HEK293 (cell line): ENCODE data around the gene OR5B3.

Experiments used
- CTCF ChIA-PET: fragments of 350-600 bp; formaldehyde crosslinking; extraction: SDS; loops from one replicate; lab custom pipeline; 2021; ENCODE audit warnings: antibody characterized with exemption; lab: Yijun Ruan, JAX
- POLR2A ChIA-PET: fragments of 300-600 bp; formaldehyde crosslinking; extraction: SDS; loops from one replicate; lab custom pipeline; 2020; ENCODE audit warnings: antibody characterized with exemption, inconsistent platforms; lab: Yijun Ruan, JAX
- H3K27ac ChIP-seq: fragments of 200-500 bp; sonication (Bioruptor generic); 2 replicates; pipeline ENCODE4 v1.5.1; 2014; ENCODE audit warnings: low read depth, low read length, control low read depth, inconsistent platforms; ENCODE audit errors: extremely low read depth
- H3K36me3 ChIP-seq, 2 experiments: fragments of 200-500 bp in 1 of 2; sonication (Bioruptor generic) in 1 of 2; 1 replicate in 1 of 2; 2 replicates in 1 of 2; pipeline ENCODE4 v1.5.1; 2014 to 2017; ENCODE audit warnings: inconsistent platforms in 2 of 2, low read length in 2 of 2; ENCODE audit not compliant: control insufficient read depth in 2 of 2, insufficient read depth in 1 of 2
- H3K4me1 ChIP-seq: fragments of 200-500 bp; sonication (Bioruptor generic); 2 replicates; pipeline ENCODE4 v1.5.1; 2014; ENCODE audit warnings: mild to moderate bottlenecking, low read length, inconsistent platforms; ENCODE audit not compliant: control insufficient read depth, insufficient read depth
- H3K4me3 ChIP-seq: 2 replicates; pipeline ENCODE4 v1.5.1; 2011; ENCODE audit warnings: low read depth, mild to moderate bottlenecking, control low read depth, low read length, moderate library complexity
- H3K9me3 ChIP-seq: fragments of 200-500 bp; sonication (Bioruptor generic); 2 replicates; pipeline ENCODE4 v1.5.1; 2014; ENCODE audit warnings: low read depth, low read length, inconsistent platforms; ENCODE audit not compliant: control insufficient read depth, insufficient read depth
- BCL6B ChIP-seq: fragments of 450-650 bp; formaldehyde crosslinking; IDR thresholded peaks from 2 replicates; pipeline ENCODE4 v1.5.1; 2017; ENCODE audit warnings: missing biosample characterization, missing genetic modification characterization
- EGR2 ChIP-seq: fragments of 450-650 bp; formaldehyde crosslinking; IDR thresholded peaks from 2 replicates; pipeline ENCODE4 v1.5.1; 2016; ENCODE audit warnings: low read depth, missing biosample characterization, missing genetic modification characterization
- KLF10 ChIP-seq: fragments of 450-650 bp; IDR thresholded peaks from 2 replicates; pipeline ENCODE4 v1.5.1; 2018; ENCODE audit warnings: missing biosample characterization, mild to moderate bottlenecking, missing genetic modification characterization
- KLF17 ChIP-seq: fragments of 450-650 bp; formaldehyde crosslinking; IDR thresholded peaks from 2 replicates; pipeline ENCODE4 v1.5.1; 2016; ENCODE audit warnings: missing biosample characterization, missing genetic modification characterization
- KLF9 ChIP-seq: fragments of 450-650 bp; formaldehyde crosslinking; IDR thresholded peaks from 2 replicates; pipeline ENCODE4 v1.5.1; 2016; ENCODE audit warnings: missing biosample characterization, missing genetic modification characterization, low read depth
- ZBTB11 ChIP-seq: fragments of 450-650 bp; formaldehyde crosslinking; conservative IDR thresholded peaks from 2 replicates; pipeline ENCODE4 v1.5.1; 2016; ENCODE audit warnings: low read depth, missing biosample characterization, missing genetic modification characterization
- ZBTB44 ChIP-seq: fragments of 450-650 bp; IDR thresholded peaks from 2 replicates; pipeline ENCODE4 v1.5.1; 2018; ENCODE audit warnings: missing biosample characterization, mild to moderate bottlenecking, missing genetic modification characterization
- ZBTB7A ChIP-seq: fragments of 450-650 bp; formaldehyde crosslinking; IDR thresholded peaks from 2 replicates; pipeline ENCODE4 v1.5.1; 2016; ENCODE audit warnings: low read depth, missing biosample characterization, missing genetic modification characterization
- ZFP69B ChIP-seq: fragments of 450-650 bp; formaldehyde crosslinking; IDR thresholded peaks from 2 replicates; pipeline ENCODE4 v1.5.1; 2016; ENCODE audit warnings: missing biosample characterization, missing genetic modification characterization
- ZNF10 ChIP-seq: fragments of 450-650 bp; formaldehyde crosslinking; IDR thresholded peaks from 2 replicates; pipeline ENCODE4 v1.5.1; 2017; ENCODE audit warnings: missing biosample characterization, missing genetic modification characterization
- ZNF112 ChIP-seq: fragments of 450-650 bp; formaldehyde crosslinking; IDR thresholded peaks from 2 replicates; pipeline ENCODE4 v1.5.0; 2017; ENCODE audit warnings: missing biosample characterization, missing genetic modification characterization
- ZNF174 ChIP-seq: fragments of 450-650 bp; formaldehyde crosslinking; IDR thresholded peaks from 2 replicates; pipeline ENCODE4 v1.5.0; 2017; ENCODE audit warnings: missing biosample characterization, mild to moderate bottlenecking, missing genetic modification characterization
- ZNF2 ChIP-seq: fragments of 450-650 bp; formaldehyde crosslinking; IDR thresholded peaks from 2 replicates; pipeline ENCODE4 v1.5.1; 2016; ENCODE audit warnings: missing biosample characterization, missing genetic modification characterization
- ZNF211 ChIP-seq: fragments of 450-650 bp; formaldehyde crosslinking; IDR thresholded peaks from 2 replicates; pipeline ENCODE4 v1.5.1; 2016; ENCODE audit warnings: low read depth, missing biosample characterization, missing genetic modification characterization
- ZNF24 ChIP-seq: fragments of 450-650 bp; formaldehyde crosslinking; IDR thresholded peaks from 2 replicates; pipeline ENCODE4 v1.5.1; 2016; ENCODE audit warnings: missing biosample characterization, missing genetic modification characterization
- ZNF266 ChIP-seq: fragments of 450-650 bp; formaldehyde crosslinking; IDR thresholded peaks from 2 replicates; pipeline ENCODE4 v1.5.1; 2016; ENCODE audit warnings: missing biosample characterization, missing genetic modification characterization, low read depth
- ZNF280D ChIP-seq: fragments of 450-650 bp; formaldehyde crosslinking; IDR thresholded peaks from 2 replicates; pipeline ENCODE4 v1.5.1; 2016; ENCODE audit warnings: missing biosample characterization, missing genetic modification characterization
- ZNF391 ChIP-seq: fragments of 450-650 bp; formaldehyde crosslinking; IDR thresholded peaks from 2 replicates; pipeline ENCODE4 v1.5.1; 2016; ENCODE audit warnings: low read depth, missing biosample characterization, missing genetic modification characterization, borderline replicate concordance
- ZNF398 ChIP-seq: fragments of 450-650 bp; formaldehyde crosslinking; IDR thresholded peaks from 2 replicates; pipeline ENCODE4 v1.5.1; 2017; ENCODE audit warnings: missing biosample characterization, missing genetic modification characterization
- ZNF433 ChIP-seq: fragments of 450-650 bp; formaldehyde crosslinking; IDR thresholded peaks from 2 replicates; pipeline ENCODE4 v1.5.1; 2016; ENCODE audit warnings: missing biosample characterization, missing genetic modification characterization, low read depth
- ZNF558 ChIP-seq: fragments of 450-650 bp; formaldehyde crosslinking; IDR thresholded peaks from 2 replicates; pipeline ENCODE4 v1.5.1; 2016; ENCODE audit warnings: missing biosample characterization, missing genetic modification characterization
- ZNF560 ChIP-seq: fragments of 450-650 bp; formaldehyde crosslinking; IDR thresholded peaks from 2 replicates; pipeline ENCODE4 v1.5.1; 2017; ENCODE audit warnings: missing biosample characterization, missing genetic modification characterization, borderline replicate concordance
- ZNF660 ChIP-seq: fragments of 450-650 bp; IDR thresholded peaks from 2 replicates; pipeline ENCODE4 v1.5.1; 2018; ENCODE audit warnings: missing biosample characterization, mild to moderate bottlenecking, missing genetic modification characterization

The OR5B3 gene

GRCh38 chr11:58446294-58446693 is 39.6 kb upstream of the OR5B3 start (continued):
- TF ChIP-seq ZNF280D (no peak), ZBTB44 (no peak), ZNF10 (tag by site-specific recombination) (no peak), ZNF24 (tag by site-specific recombination) (no peak), ZNF211 (tag by site-specific recombination) (no peak), ZNF174 (tag by site-specific recombination) (no peak), ZNF660 (tag by site-specific recombination) (no peak)

GRCh38 chr11:58444300-58444699 is 37.6 kb upstream of the OR5B3 start:
- no peaks in the 10 kb centered on the region for H3K4me1 ChIP-seq
- H3K36me3 ChIP-seq = no peaks in the 10 kb centered on the region
- POLR2A ChIA-PET = no interaction called here
- H3K27ac ChIP-seq = no peak overlapping the region
- no peaks in the 10 kb centered on the region for H3K9me3 ChIP-seq
- H3K4me3 ChIP-seq = no peak overlapping the region
- TF ChIP-seq ZNF558 (tag by site-specific recombination) (no peak), KLF9 (no peak), ZNF2 (no peak), ZNF398 (tag by site-specific recombination) (no peak), ZNF266 (no peak)
- TF ChIP-seq, all 188 proteins: peak for 0
- CTCF ChIA-PET = no interaction called here

GRCh38 chr11:58442136-58442535 is 35.5 kb upstream of the OR5B3 start, which contains the start of gene OR5B12:
TSS of gene OR5B12 (minus strand) at chr11:58442236. CDS start at chr11:58440151, 2,085 bp downstream.
- Histone ChIP-seq H3K36me3 (no peaks in the 10 kb centered on the region), H3K27ac (no peak within 1 kb of the TSS), H3K4me3 (no peak within 1 kb of the TSS), H3K9me3 (no peaks in the 10 kb centered on the region), H3K4me1 (no peaks in the 10 kb centered on the region)
- ChIA-PET POLR2A (no interaction called here), CTCF (no interaction called here)
- TF ChIP-seq EGR2 (no peak), ZBTB11 (no peak), KLF17 (tag by site-specific recombination) (no peak), BCL6B (tag by site-specific recombination) (no peak), ZNF112 (tag by site-specific recombination) (no peak), KLF10 (tag by site-specific recombination) (no peak), ZBTB7A (tag by site-specific recombination) (no peak), ZNF560 (tag by site-specific recombination) (no peak), ZNF433 (tag by site-specific recombination) (no peak), ZNF391 (no peak), ZFP69B (tag by site-specific recombination) (no peak)
